Activated naive CD4-positive, alpha-beta T cell treated with anti-CD3 and anti-CD28 coated beads, Interleukin-2, amount 50 U/mL, for 72 hours (primary cell): ENCODE measurements around the gene SLC22A15. TPM values are rescaled to one million over a fixed set of nuclear protein-coding genes. Genes with fewer than 3 reads are reported as not detected.
"Not testable (repeated sequence)": the region's sequence is repeated elsewhere in the genome, so short reads cannot be mapped to it uniquely, and the experiment has no call there.

Experiments used
- ATAC-seq, 2 donors: fragments of 150-1000 bp; cut with Tn5 transposase; 2 replicates each; pipeline ENCODE4 v1.10.0; 2021; ENCODE audit warnings: mild to moderate bottlenecking in 2 of 2, moderate library complexity in 2 of 2
- DNase-seq, 2 donors: peaks; one replicate each; pipeline ENCODE4 v3.0.0; 2021 to 2022; ENCODE audit warnings: low spot score in 2 of 2
- H3K27ac Mint-ChIP-seq, 2 donors: one replicate each; pipeline ENCODE4 v1.8.0; 2022; ENCODE audit warnings: mild to moderate bottlenecking in 2 of 2, mixed read lengths in 2 of 2
- H3K36me3 Mint-ChIP-seq, 2 donors: one replicate each; pipeline ENCODE4 v1.8.0; 2022; ENCODE audit warnings: mixed read lengths in 2 of 2
- H3K9me3 Mint-ChIP-seq, 2 donors: one replicate each; pipeline ENCODE4 v1.8.0; 2022; ENCODE audit warnings: mixed read lengths in 2 of 2
- total RNA-seq, 2 donors: library from RNA; stranded (reverse); gene quantifications; one replicate each; pipeline ENCODE4 v1.2.3, GENCODE V29; 2022

Gene SLC22A15
- total RNA-seq, result under 1 TPM; 0.16 to 0.25 TPM

DNA sequence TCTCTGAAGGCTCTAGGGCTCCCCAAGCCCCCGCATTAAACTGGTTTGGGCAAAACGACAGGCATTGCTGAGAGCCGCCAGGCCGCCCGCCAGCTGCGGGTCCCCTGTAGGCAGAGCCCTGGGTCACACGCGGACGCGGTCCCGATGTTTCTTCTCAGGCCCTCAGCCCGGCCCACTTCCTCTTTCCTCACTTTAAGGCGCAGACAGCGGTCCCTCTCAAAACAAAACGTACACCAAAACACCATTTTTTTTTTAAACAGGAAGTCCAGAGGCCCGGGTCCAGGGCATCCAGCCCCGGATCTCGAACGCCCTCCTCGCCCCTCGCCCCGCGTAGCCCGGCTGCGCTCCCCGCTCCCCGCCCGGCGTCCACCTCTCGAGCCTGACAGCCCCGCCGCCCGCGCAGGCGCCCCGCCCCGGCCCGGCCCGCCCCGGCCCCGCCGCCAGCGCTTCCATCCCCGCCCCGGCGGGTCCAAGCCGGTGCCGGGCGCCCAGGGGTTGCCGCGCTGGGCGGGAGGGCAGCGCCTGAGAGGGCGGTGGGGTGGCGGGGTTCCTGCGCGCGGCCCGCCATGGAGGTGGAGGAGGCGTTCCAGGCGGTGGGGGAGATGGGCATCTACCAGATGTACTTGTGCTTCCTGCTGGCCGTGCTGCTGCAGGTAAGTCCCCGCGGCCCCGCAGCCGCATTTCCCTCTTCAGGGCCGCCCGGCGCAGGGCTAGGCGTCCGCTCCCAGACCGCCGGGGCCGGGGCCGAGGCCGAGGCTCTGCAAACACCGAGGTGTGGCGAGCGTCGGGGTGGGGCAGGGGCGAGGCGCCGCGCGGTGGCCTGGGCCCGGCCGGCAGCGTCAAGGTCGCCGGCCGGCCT lies at the start of gene SLC22A15:
Gene SLC22A15, plus strand, starts transcription at position 452 of the 859 bp plus-strand sequence. Its CDS starts 115 bp downstream, at position 567.
- DNase-seq, result peak in 1 of 2 donors; percentile 35
- Mint-ChIP-seq H3K9me3 (no peaks in the 10 kb centered on the region), H3K27ac (peak within 1 kb of the TSS in 1 of 2 donors; percentile 84), H3K36me3 (peaks cover 0 to 11% of the 10 kb centered on the region in 2 donors)
- peak; percentile 83 to 87 for ATAC-seq

DNA sequence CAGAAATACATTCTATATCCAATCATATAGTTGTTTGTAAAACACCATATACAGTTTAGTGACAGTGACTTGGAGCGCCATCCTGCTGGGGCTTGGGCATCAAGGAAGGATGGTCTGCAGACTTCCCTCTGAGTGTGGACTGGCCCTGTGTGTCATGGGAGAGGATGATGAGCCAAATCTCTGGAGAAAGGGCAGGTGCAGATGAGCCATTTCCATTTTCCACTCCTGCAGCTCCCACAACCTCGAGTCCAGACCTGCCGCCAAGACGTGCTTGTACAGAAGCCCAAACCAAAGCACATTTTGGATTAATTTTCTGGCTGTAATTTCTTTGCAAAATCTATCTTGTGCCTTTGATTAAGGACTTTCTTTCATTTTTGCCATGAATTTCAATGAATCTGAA lies 48.3 kb upstream of the SLC22A15 start:
- H3K9me3 Mint-ChIP-seq, result no peaks in the 10 kb centered on the region
- ATAC-seq (no peak), DNase-seq (no peak)
- H3K27ac Mint-ChIP-seq, result no peak overlapping the region
- H3K36me3 Mint-ChIP-seq, result no peaks in the 10 kb centered on the region

DNA sequence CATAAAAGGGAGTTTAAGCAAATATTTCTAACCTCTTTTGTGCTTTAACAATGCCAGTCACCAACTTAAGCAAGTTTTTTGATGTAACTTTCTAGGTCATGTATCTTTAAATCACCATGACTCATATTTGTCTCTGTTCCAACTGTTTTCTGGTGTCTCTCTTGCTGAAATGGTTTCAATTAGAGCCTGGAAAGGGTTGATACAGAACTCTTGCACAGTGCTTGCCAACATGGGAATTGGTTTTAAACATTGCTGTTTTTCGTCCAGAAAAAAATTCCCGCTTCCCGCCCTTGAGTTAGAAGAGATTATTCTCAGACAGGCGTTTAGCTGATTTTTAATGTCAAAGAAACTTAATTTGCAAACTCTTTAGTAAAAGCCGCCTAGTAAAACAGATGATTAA lies 46.4 kb upstream of the SLC22A15 start:
- no peak for ATAC-seq
- Mint-ChIP-seq H3K36me3 (no peaks in the 10 kb centered on the region), H3K9me3 (no peaks in the 10 kb centered on the region)

DNA sequence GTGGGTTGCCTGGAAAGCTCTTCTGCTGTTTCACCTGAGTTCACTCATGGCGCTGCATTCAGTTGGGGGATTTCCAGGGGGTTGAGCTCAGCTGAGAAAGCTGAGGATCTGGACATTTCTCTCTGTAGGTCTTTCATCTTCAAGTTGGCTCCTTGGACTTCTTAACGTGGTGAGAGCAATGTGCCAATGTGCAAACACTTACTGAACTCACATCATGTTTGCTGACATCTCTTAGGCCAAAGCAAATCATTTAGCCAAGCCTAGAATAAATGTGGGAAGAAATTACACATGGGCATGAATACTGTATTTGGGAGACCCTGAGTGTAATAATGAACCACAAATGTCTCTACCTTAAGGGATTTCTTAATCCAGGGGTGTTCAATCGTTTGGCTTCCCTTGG lies 42.7 kb upstream of the SLC22A15 start:
- ATAC-seq, result no peak
- Mint-ChIP-seq H3K27ac (no peak overlapping the region), H3K36me3 (no peaks in the 10 kb centered on the region), H3K9me3 (no peaks in the 10 kb centered on the region)
- DNase-seq, result no peak

More for the DNA sequence above, 46.4 kb upstream of the SLC22A15 start:
- no peak for DNase-seq
- no peak overlapping the region for H3K27ac Mint-ChIP-seq

DNA sequence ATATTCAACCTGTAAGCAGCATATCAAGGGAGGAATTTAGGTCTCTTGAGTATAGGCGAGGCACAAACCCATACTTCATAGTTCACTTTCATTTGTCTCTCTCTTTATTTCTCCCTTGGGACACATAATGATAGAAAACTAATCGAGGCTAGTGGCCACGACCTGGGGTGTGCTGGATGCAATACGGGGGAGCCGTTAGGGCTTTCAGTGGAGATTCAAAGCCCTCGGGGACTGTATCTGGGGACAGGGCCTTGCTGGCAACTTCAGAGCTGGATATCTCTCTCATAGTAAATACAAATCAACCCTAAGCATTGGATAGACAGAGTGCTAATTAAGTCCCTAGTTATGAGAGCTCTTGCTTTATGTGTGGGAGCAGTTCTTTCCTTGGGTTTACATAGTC lies 36.9 kb upstream of the SLC22A15 start:
- ATAC-seq (no peak), DNase-seq (no peak)
- Mint-ChIP-seq H3K36me3 (no peaks in the 10 kb centered on the region), H3K9me3 (no peaks in the 10 kb centered on the region), H3K27ac (no peak overlapping the region)

DNA sequence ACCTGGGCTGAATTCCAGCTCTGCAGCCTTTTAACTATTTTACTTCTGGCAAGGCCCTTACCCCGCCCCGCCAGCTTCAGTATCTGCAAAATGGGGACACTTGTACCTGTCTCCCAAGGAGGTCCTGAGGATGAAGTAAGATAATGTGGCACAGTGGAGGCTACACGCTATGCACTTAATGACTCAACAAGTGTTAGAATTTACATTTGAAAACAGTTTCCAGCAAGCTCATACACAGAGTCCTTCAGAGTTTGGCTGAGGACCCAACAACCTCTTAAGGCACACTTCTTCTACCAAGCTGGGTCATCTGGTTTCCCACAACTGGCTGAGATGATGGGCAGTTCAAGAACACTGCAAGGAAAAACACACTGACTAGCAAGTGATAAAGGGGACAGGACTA lies 30.2 kb upstream of the SLC22A15 start:
- ATAC-seq, result no peak
- Mint-ChIP-seq H3K9me3 (no peaks in the 10 kb centered on the region), H3K36me3 (no peaks in the 10 kb centered on the region), H3K27ac (no peak overlapping the region)
- DNase-seq, result no peak

DNA sequence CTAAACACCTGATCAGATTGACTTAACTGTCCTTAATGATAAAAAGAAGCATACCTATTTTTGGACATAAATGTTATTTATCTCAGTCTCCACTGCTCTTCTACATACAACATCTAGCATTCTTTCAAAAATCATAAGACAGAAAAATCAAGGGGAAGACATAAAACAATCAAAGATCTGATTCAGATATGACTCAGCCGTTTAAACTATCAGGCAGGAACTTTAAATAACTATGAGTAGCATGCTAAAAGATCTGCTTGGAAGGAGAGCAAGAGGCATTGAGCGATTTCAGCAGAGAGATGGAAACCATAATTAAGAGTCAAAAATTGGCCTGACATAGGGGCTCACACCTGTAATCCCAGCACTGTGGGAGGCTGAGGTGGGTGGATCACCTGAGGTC lies 27.2 kb upstream of the SLC22A15 start:
- Mint-ChIP-seq H3K9me3 (no peaks in the 10 kb centered on the region), H3K36me3 (no peaks in the 10 kb centered on the region), H3K27ac (no peak overlapping the region)
- DNase-seq (no peak), ATAC-seq (no peak)

DNA sequence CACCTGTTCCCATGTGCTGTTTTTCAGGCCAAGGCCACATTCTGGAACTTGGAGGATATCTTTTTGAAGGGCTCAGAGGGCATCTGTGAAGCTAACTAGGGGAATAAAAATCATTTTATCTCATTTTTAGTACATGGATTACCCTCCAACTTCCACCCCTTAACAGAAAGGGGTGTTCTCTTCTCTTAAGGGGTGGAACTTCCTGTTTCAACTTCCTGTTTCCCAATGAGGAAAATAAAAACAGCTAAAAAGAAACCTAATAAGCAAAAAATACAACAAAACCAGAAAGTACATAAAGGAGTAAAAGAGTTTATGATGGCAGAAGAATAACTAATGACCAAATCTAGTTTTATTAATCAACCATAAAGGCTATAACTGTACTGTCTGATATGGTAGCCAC lies 24.8 kb upstream of the SLC22A15 start:
- ATAC-seq (no peak), DNase-seq (no peak)
- Mint-ChIP-seq H3K36me3 (no peaks in the 10 kb centered on the region), H3K9me3 (no peaks in the 10 kb centered on the region), H3K27ac (no peak overlapping the region)

DNA sequence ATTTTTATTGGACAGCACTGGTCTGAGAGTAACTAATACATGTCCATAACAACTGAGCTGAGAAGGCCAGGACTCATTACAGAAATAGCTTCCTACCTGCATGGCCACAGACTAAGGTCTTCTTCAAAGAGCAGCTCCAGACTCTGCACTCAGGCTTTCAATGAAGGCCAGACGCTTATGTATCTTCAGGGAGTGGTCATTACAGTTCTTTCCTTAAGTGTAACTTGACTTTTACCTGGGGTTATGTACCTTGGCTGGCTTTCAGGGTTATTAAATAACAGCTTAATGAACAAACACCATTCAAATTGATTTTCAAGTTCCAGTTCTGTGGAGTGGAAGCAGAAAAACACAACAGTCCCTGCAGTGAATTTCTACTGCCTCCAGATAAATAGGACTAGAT lies 23.8 kb upstream of the SLC22A15 start:
- ATAC-seq, result no peak
- no peak for DNase-seq
- Mint-ChIP-seq H3K9me3 (no peaks in the 10 kb centered on the region), H3K27ac (no peak overlapping the region), H3K36me3 (no peaks in the 10 kb centered on the region)

DNA sequence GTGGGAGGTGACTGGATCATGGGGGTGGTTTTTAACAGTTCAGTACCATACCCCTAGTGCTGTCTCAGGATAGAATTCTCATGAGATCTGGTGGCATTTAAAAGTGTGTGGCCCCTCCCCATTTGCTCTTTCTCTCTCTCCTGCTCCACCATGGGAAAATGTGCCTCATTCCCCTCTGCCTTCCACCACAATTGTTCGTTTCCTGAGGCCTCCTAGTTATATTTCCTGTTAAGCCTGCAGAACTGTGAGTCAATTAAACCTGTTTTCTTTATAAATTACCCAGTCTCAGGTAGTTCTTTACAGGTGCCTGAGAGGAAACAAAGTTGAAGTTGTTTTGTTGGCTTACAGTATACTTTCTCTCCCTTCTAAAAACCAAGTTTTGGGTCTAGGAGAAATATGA lies 23.1 kb upstream of the SLC22A15 start:
- H3K27ac Mint-ChIP-seq, result no peak overlapping the region
- no peaks in the 10 kb centered on the region for H3K36me3 Mint-ChIP-seq
- ATAC-seq (no peak), DNase-seq (no peak)
- H3K9me3 Mint-ChIP-seq, result no peaks in the 10 kb centered on the region

DNA sequence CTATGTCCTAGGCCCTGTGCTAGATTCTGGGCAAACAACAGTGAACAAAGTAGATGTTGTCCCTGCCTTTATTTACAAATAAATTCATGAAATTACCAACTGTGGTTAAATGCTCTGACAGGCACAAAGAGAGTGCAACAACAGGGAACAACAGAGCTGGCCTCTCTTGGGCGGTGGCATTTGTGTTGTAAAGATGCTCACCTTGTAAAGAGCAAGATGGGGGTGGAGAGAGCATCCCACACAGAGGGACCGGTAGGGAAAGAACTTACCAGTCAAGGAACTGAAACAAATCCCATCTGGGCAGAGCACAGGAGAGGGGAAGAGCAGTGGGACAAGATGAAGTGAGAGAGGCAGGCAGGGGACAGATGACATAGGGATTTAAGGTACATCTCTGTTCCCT lies 21.6 kb upstream of the SLC22A15 start:
- no peak for DNase-seq
- Mint-ChIP-seq H3K9me3 (no peaks in the 10 kb centered on the region), H3K36me3 (no peaks in the 10 kb centered on the region), H3K27ac (peak overlapping the region in 1 of 2 donors; percentile 50)
- ATAC-seq, result no peak

DNA sequence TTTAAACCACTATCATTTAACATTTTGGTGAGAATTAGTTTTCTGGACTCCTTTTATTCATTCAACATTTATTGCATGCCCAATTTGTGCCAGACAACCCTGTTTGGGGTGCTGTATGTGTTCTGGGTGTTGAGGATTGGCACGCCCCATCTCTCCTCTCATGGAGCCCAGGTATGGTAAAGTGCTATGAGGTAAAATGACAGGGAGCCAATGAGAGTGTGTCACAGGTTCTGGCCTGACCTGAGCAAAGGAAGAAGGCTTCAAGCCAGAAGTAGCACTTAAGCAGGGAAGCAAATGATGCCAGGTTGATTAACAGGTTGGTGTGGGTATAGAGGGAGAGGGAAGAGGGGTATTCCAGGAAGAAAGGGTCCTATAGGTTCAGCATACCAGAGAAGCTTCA lies 21.1 kb upstream of the SLC22A15 start:
- Mint-ChIP-seq H3K36me3 (no peaks in the 10 kb centered on the region), H3K27ac (no peak overlapping the region), H3K9me3 (no peaks in the 10 kb centered on the region)
- DNase-seq, result no peak
- no peak for ATAC-seq

DNA sequence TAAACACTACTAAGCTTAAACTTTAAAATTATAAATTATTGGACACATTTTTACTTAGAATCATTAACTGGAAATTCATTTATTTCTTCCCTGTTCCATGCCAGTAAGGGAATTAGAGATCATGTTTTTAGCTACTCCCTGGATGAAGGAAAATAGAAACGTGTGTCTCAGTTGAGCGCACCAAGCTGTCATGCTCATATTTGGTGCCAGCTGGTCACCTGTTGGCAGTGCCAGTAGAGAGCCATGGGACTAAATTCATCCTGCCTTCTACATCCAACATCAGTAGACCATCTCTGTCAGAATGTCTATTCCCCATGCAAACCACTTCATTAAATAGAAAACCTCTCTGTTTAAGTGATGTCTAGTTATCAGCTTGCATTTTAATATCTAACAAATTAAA lies 17.4 kb upstream of the SLC22A15 start:
- DNase-seq, result no peak
- Mint-ChIP-seq H3K36me3 (no peaks in the 10 kb centered on the region), H3K9me3 (no peaks in the 10 kb centered on the region), H3K27ac (no peak overlapping the region)
- ATAC-seq, result no peak

DNA sequence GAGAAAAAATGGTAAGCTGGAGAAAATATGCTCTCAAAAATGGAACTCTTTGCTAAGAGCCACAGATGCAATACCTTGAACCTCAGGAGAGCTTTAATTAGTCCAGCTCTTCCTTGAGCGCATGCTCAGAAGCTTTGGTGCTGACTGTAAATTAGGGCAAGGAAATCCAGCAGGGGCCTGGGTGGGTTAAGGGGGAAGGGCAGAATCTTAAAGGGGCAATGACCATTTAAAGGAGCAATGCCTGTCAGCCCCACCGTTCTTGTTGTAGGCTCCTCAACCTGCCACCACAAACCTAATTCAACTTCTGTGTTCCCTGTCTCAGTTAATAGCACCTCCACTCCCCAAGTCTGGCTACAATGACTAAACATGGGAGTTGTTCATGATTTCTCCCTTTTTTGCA lies 6.8 kb upstream of the SLC22A15 start:
- H3K9me3 Mint-ChIP-seq, result no peaks in the 10 kb centered on the region
- no peak for DNase-seq
- ATAC-seq, result no peak
- no peaks in the 10 kb centered on the region for H3K36me3 Mint-ChIP-seq
- no peak overlapping the region for H3K27ac Mint-ChIP-seq

DNA sequence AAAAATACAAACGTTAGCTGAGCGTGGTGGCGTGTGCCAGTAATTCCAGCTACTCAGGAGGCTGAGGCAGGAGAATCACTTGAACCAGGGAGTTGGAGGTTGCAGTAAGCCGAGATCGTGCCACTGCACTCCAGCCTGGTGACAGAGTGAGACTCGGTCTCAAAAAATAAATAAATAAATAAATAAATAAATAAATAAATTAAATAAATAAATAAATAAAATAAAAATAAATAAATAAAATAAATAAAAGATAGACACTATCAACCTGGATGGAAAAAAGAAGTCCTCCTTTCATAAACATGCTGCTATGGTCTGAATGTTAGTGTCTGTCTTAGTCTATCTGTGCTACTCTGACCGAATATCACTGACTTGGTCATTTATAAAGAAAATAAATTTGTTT lies 4.5 kb upstream of the SLC22A15 start:
- H3K9me3 Mint-ChIP-seq, H3K27ac Mint-ChIP-seq, H3K36me3 Mint-ChIP-seq, DNase-seq, ATAC-seq: not testable (repeated sequence)

DNA sequence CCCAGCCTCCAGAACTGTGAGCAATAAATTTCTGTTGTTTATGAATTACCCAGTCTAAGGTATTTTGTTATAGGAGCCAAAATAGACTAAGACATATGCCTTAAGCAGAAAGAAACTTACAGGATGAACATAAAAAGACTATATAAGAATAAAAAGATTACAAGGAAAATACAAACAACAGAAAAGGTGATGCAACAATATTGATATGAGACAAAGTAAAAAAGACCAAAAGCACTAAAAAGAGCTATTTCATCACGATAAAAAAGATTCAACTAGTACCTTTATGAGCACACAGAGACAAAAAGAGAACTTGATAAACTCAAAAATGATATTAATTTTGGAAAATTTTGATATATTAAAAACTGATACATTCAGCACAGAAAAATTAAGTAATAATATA lies 3.2 kb upstream of the SLC22A15 start:
- DNase-seq (no peak), ATAC-seq (no peak)
- Mint-ChIP-seq H3K27ac (no peak overlapping the region), H3K9me3 (no peaks in the 10 kb centered on the region), H3K36me3 (peaks cover 0 to 11% of the 10 kb centered on the region in 2 donors)

DNA sequence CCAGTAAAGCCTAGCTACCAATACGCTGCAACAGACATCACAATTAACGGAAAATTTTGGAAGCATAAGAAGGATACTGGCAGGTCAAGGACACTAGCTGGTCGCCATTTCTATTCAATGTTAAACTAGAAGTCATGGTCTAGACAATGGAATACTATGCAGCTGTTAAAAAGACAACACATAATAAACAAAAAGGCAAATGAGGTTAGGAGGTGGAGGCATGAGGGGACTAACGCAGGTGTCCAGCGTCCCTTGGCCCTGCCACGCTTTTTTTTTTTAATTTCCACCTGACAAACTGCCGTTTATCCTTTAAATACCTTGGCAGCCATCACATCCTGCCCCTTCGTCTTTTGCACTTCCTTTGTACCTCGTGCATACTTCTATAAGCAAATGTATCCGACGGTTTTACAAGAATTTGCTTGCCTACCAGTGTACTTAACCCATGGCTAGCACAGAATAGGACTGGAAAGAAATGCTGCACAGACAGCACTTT lies 698 bp upstream of the SLC22A15 start:
- Mint-ChIP-seq H3K9me3 (no peaks in the 10 kb centered on the region), H3K27ac (peak overlapping the region in 1 of 2 donors; percentile 84), H3K36me3 (peaks cover 0 to 11% of the 10 kb centered on the region in 2 donors)
- DNase-seq (no peak), ATAC-seq (no peak)

DNA sequence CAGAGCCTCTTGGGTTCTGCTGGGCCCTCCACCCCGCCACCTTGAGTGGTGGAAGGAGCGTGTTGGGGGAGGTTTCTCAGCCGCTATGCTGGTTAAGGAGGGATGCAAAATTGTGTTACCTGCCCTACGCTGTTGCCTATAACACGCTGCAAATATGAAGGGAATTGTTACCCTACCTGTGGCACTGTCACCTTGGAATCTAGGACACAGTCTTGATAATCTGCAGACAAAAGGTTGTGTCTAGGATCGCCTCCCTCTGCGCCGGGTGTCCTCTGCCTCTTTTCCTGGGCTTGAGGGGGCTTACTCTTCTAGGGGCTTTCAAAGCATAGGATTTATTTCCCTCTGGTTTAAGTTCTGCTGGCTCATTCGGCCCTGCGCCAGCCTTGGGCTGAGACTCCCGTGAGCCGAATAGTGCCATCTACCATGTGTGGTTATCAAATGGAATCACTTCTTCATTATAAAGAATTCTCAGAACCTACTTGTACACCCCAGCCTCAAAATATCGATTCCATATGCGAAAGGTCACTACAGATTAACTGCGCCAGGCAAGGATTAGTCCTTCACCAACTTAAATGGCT lies 697 bp downstream of the SLC22A15 start:
- H3K36me3 Mint-ChIP-seq, result peaks cover 0 to 11% of the 10 kb centered on the region in 2 donors
- no peak overlapping the region for H3K27ac Mint-ChIP-seq
- ATAC-seq, result no peak
- H3K9me3 Mint-ChIP-seq, result no peaks in the 10 kb centered on the region
- DNase-seq, result no peak
